Measurements from ENCODE around the gene NUDT1.

Gene NUDT1

DNA sequence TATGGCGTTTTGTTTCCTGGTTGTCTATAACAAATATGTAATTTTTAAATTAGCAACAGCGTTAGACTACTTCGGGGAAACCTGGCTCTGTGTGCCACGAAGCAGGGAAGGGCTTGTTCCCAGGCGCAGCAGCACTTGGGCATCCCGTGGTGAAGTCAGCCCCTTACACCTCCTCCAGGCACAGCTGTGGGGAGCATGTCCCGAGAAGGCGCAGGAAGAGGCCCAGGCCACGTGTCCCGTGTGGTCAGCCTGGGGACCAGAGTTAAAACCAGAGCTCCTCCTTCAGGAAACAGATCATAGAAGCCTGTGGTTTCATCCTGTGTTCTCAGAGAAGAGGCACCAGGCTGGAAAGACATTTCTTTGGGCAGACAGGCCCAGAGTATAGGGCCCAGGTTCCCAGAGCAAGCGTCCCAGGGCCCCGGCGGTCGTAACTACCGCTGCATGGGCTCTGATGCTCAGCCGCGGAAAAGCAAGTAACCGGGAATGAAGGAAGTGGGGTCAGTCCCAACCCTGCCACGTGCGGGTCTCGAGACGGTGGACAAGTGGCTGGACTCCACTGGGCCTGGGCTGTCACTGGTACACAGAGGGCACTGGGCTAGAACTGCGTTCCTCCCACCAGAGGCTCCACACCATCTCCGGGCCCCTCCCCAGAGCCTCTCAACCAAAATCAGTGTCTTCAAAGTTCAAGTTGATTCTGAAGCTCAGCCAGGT, 7.1 kb downstream of the NUDT1 start:
- peaks cover 14% of the 10 kb centered on the region for H3K36me3 ChIP-seq (ENCODE audit: control insufficient read depth, insufficient read depth, low read length)
- DNase-seq (ENCODE audit: extremely low read depth, insufficient read length): peak; percentile 52
- TF ChIP-seq, protein P1, sequence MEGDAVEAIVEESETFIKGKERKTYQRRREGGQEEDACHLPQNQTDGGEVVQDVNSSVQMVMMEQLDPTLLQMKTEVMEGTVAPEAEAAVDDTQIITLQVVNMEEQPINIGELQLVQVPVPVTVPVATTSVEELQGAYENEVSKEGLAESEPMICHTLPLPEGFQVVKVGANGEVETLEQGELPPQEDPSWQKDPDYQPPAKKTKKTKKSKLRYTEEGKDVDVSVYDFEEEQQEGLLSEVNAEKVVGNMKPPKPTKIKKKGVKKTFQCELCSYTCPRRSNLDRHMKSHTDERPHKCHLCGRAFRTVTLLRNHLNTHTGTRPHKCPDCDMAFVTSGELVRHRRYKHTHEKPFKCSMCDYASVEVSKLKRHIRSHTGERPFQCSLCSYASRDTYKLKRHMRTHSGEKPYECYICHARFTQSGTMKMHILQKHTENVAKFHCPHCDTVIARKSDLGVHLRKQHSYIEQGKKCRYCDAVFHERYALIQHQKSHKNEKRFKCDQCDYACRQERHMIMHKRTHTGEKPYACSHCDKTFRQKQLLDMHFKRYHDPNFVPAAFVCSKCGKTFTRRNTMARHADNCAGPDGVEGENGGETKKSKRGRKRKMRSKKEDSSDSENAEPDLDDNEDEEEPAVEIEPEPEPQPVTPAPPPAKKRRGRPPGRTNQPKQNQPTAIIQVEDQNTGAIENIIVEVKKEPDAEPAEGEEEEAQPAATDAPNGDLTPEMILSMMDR (IDR thresholded peaks at IDR 0.05; ENCODE audit: insufficient read depth, low read length, poor library complexity, severe bottlenecking): no peak
- H3K4me3 ChIP-seq (replicated peaks; ENCODE audit: low read depth, low read length): no peak overlapping the region
- H3K27me3 ChIP-seq (replicated peaks; ENCODE audit: control insufficient read depth, insufficient read depth, low read length): no peaks in the 10 kb centered on the region

DNA sequence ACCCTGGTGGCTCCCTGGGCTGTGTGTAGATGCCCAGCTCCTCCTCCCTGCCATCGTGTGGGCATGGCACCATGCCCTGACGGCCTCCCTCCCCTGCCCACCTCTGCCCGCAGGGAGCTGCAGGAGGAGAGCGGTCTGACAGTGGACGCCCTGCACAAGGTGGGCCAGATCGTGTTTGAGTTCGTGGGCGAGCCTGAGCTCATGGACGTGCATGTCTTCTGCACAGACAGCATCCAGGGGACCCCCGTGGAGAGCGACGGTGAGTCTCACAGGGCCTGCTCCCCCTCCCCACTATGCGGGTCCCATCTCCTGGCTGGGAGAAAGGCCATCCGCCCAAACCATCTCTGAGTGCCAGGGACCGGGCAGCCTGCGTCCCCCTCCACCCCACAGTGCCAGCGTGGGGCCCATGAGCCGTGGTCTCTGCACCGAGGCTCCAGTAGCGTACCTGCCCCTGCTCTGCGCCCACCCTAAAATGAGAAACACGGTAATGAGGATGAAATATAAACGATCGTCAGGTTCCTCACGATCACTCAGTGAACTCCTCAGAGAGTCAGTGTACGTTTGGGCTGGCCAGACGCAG, 7.8 kb downstream of the NUDT1 start:
- TF ChIP-seq, protein P1 (IDR thresholded peaks at IDR 0.05; ENCODE audit: insufficient read depth, low read length, poor library complexity, severe bottlenecking): no peak
- H3K27me3 ChIP-seq (replicated peaks; ENCODE audit: control insufficient read depth, insufficient read depth, low read length): no peaks in the 10 kb centered on the region
- DNase-seq (ENCODE audit: extremely low read depth, insufficient read length): no peak
- H3K4me3 ChIP-seq (replicated peaks; ENCODE audit: low read depth, low read length): no peak overlapping the region
- H3K36me3 ChIP-seq (ENCODE audit: control insufficient read depth, insufficient read depth, low read length): peaks cover 20% of the 10 kb centered on the region

DNA sequence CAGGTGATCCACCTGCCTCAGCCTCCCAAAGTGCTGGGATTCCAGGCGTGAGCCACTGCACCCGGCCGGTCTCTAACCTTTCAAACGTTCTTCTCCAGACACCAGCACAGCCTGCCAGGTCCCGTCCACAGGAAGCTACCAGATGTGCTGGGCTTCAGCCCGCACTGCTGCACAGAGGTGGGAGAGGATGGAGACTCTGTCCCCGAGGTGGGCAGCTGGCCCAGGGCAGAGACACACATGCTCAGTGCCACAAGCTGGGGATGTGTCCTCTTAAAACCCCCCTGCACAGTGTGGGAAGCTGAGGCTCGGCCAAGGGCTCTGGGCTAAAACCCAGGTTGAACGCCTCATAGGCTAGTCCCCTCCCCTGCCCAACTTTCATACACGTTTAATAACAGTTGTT, 9.4 kb downstream of the NUDT1 start:
- peaks cover 31% of the 10 kb centered on the region for H3K36me3 ChIP-seq (ENCODE audit: control insufficient read depth, insufficient read depth, low read length)

DNA sequence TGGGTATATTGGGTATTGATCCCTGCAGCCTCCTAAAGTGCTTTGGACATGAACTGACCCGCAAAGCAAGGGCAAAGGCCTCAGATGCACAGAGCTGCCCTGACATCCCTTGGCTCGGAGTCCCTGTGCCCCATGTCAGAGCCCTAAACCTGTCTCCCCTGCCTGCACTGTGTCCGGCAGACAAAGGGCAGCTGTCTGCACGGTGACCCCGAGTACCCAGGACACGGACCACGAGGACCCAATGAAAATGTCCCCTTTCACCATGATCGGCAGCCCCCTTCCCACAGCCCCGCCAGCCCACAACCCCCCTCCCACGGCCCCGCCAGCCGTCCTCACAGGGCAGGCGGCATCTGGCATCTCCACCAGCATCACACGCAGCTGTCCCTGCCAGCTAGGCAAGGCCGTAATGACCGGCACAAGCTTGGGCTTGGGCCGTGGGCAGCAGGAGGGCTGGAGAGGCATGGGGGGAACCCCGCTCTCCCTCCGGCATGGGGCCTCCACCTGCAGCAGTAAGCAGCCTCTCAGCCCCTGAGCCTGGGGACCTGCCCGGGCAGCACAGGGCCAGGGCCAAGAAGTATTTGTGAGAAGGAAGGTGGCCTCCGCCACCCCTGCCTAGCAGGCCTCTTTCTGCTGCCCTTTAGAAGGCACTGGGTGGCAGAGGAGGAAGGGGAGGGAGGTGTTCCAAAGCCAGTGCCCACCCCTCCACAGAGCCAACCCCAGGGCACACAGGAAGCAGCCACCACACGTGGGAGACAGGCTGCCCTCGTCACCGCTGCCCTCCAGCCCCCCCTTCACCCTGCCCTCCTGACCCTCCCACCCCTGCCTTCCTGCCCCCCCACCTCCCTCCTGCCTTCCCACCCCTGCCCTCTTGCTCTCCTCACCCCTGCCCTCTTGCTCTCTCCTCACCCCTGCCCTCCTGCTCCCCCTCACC, 10.1 kb downstream of the NUDT1 start:
- no peaks in the 10 kb centered on the region for H3K27me3 ChIP-seq (replicated peaks; ENCODE audit: control insufficient read depth, insufficient read depth, low read length)
- no peak overlapping the region for H3K4me3 ChIP-seq (replicated peaks; ENCODE audit: low read depth, low read length)
- no peak for DNase-seq (ENCODE audit: extremely low read depth, insufficient read length)
- peaks cover 34% of the 10 kb centered on the region for H3K36me3 ChIP-seq (ENCODE audit: control insufficient read depth, insufficient read depth, low read length)
- TF ChIP-seq, protein P1 (IDR thresholded peaks at IDR 0.05; ENCODE audit: insufficient read depth, low read length, poor library complexity, severe bottlenecking): no peak

More for the DNA sequence above, 9.4 kb downstream of the NUDT1 start:
- TF ChIP-seq, protein P1 (IDR thresholded peaks at IDR 0.05; ENCODE audit: insufficient read depth, low read length, poor library complexity, severe bottlenecking): no peak
- H3K27me3 ChIP-seq (replicated peaks; ENCODE audit: control insufficient read depth, insufficient read depth, low read length): no peaks in the 10 kb centered on the region
- no peak overlapping the region for H3K4me3 ChIP-seq (replicated peaks; ENCODE audit: low read depth, low read length)
- no peak for DNase-seq (ENCODE audit: extremely low read depth, insufficient read length)

DNA sequence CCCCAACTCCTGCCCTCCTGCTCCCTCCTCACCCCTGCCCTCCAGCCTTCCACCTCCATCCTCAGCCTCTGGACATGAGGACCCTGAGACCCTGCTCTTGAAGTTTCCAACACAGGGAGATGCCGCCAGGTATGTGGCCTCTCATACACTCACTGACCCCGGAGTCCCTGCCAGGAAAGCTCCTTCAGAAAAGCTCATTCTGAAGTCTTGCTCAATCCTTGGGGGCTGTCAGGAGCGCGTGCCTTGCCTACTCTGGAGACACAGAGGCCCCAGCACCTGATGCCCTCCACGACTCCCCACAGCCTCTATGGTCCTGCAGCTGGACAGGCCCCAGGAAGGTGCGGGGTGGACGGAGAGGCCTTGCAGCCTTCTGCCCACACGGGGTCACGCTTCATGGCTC, 11.0 kb downstream of the NUDT1 start:
- Histone ChIP-seq H3K36me3 (ENCODE audit: control insufficient read depth, insufficient read depth, low read length) (peaks cover 38% of the 10 kb centered on the region), H3K4me3 (replicated peaks; ENCODE audit: low read depth, low read length) (no peak overlapping the region), H3K27me3 (replicated peaks; ENCODE audit: control insufficient read depth, insufficient read depth, low read length) (no peaks in the 10 kb centered on the region)
- no peak for DNase-seq (ENCODE audit: extremely low read depth, insufficient read length)
- TF ChIP-seq, protein P1 (IDR thresholded peaks at IDR 0.05; ENCODE audit: insufficient read depth, low read length, poor library complexity, severe bottlenecking): no peak
